HG03108 (cell line): ENCODE data around the gene CDH4.

Experiments used
- ATAC-seq: cut with Tn5 transposase; IDR thresholded peaks from one replicate; pipeline ENCODE4 v1.9.1; 2021; ENCODE audit warnings: moderate library complexity; ENCODE audit not compliant: unreplicated experiment

CDH4 gene

GRCh38 chr20:61895686-61896057 is 643.6 kb downstream of the CDH4 start:
- no peak for ATAC-seq

GRCh38 chr20:61896058-61896961 is 644.2 kb downstream of the CDH4 start:
- no peak for ATAC-seq

GRCh38 chr20:61897401-61898295 is 645.6 kb downstream of the CDH4 start:
- ATAC-seq, result no peak

GRCh38 chr20:61898405-61898804 is 646.3 kb downstream of the CDH4 start:
- ATAC-seq, result no peak

- no peak for ATAC-seq
These were observed 648.2 kb downstream of the CDH4 start for GRCh38 chr20:61900011-61900944.

- no peak for ATAC-seq
These were observed 648.9 kb downstream of the CDH4 start for GRCh38 chr20:61900945-61901293.

- ATAC-seq, result no peak
These were observed 649.5 kb downstream of the CDH4 start for GRCh38 chr20:61901392-61902220.

- no peak for ATAC-seq
These were observed 650.3 kb downstream of the CDH4 start for GRCh38 chr20:61902221-61902869.

- ATAC-seq, result no peak
These were observed 651.7 kb downstream of the CDH4 start for GRCh38 chr20:61903575-61904340.

GRCh38 chr20:61904456-61904855 is 652.4 kb downstream of the CDH4 start:
- ATAC-seq, result no peak

- ATAC-seq, result no peak
These were observed 653.9 kb downstream of the CDH4 start for GRCh38 chr20:61905781-61906523.

- no peak for ATAC-seq
These were observed 655.2 kb downstream of the CDH4 start for GRCh38 chr20:61907081-61907891.

- ATAC-seq, result no peak
These were observed 656.3 kb downstream of the CDH4 start for GRCh38 chr20:61908057-61909026.

- no peak for ATAC-seq
These were observed 657.0 kb downstream of the CDH4 start for GRCh38 chr20:61909028-61909427.

GRCh38 chr20:61909821-61910220 is 657.8 kb downstream of the CDH4 start:
- ATAC-seq, result no peak

GRCh38 chr20:61911824-61912223 is 659.8 kb downstream of the CDH4 start:
- ATAC-seq, result no peak
